Prostate gland (tissue), 2 donors: ENCODE data around the gene ZSCAN10. TPM values are rescaled to one million over a fixed set of nuclear protein-coding genes. Genes with fewer than 3 reads are reported as not detected.
"Not testable (repeated sequence)": the region's sequence is repeated elsewhere in the genome, so short reads cannot be mapped to it uniquely, and the experiment has no call there.

Source experiments
- DNase-seq: peaks from one replicate; pipeline ENCODE4 v3.0.0-alpha.2; 2019; ENCODE audit warnings: low spot score
- H3K27ac ChIP-seq, 2 donors: fragments of 200-600 bp; sonication (generic); 2 replicates each; pipeline ENCODE4 v1.5.1; 2017 to 2019
- H3K27me3 ChIP-seq: fragments of 200-600 bp; sonication (generic); replicated peaks from 2 replicates; pipeline ENCODE4 v1.5.1; 2019; ENCODE audit not compliant: insufficient read depth
- H3K36me3 ChIP-seq, 2 donors: fragments of 200-600 bp; sonication (generic); 1 replicate in 1 of 2; 2 replicates in 1 of 2; pipeline versions ENCODE4 v1.5.1 to v1.8.1; 2017 to 2019
- H3K4me1 ChIP-seq: fragments of 200-600 bp; sonication (generic); replicated peaks from 2 replicates; pipeline ENCODE4 v1.5.1; 2019
- H3K4me3 ChIP-seq, 2 donors: fragments of 200-600 bp; sonication (generic); 2 replicates each; pipeline ENCODE4 v1.5.1; 2017 to 2019
- H3K9me3 ChIP-seq: fragments of 200-600 bp; sonication (generic); 2 replicates; pipeline ENCODE4 v1.5.1; 2017
- POLR2A ChIP-seq: fragments of 450-650 bp; IDR thresholded peaks from one replicate; pipeline ENCODE4 v1.6.1; 2016; ENCODE audit warnings: antibody characterized with exemption, mild to moderate bottlenecking
- POLR2AphosphoS5 ChIP-seq: sonication (generic); formaldehyde crosslinking; IDR thresholded peaks from one replicate; pipeline ENCODE4 v1.6.1; 2017; ENCODE audit warnings: antibody characterized with exemption
- WGBS: methylation state at CpG from one replicate; pipeline ENCODE4 v1.1.5; 2018; 5-methylcytosine and 5-hydroxymethylcytosine counted together
- intact Hi-C: fragments of 100-400 bp; cut with DNase I; formaldehyde crosslinking; loops from one replicate; pipeline ENCODE4 v1.14.2; 2022
- total RNA-seq, 2 donors: library from RNA; depleted of rRNA; stranded (reverse); fragments of >200 nt; gene quantifications; one replicate each; pipeline ENCODE4 v1.1.0, GENCODE V29; 2016
- TF ChIP-seq, protein P1 (sequence below), 4 experiments: fragments of 200-600 bp in 2 of 4; fragments of 450-650 bp in 2 of 4; sonication (generic) in 2 of 4; IDR thresholded peaks; 1 replicate in 3 of 4; 2 replicates in 1 of 4; pipeline ENCODE4 v1.5.1; 2016 to 2019; ENCODE audit warnings: antibody characterized with exemption in 4 of 4, mild to moderate bottlenecking in 2 of 4, moderate library complexity in 2 of 4

Gene ZSCAN10
- total RNA-seq, 2 donors from 2014 or later: 0.57 TPM; not detected in 1

- H3K27ac ChIP-seq: no peak overlapping the region
- 90% methylated on average over 13 of the region's 13 CpGs for WGBS
- TF ChIP-seq, protein P1, sequence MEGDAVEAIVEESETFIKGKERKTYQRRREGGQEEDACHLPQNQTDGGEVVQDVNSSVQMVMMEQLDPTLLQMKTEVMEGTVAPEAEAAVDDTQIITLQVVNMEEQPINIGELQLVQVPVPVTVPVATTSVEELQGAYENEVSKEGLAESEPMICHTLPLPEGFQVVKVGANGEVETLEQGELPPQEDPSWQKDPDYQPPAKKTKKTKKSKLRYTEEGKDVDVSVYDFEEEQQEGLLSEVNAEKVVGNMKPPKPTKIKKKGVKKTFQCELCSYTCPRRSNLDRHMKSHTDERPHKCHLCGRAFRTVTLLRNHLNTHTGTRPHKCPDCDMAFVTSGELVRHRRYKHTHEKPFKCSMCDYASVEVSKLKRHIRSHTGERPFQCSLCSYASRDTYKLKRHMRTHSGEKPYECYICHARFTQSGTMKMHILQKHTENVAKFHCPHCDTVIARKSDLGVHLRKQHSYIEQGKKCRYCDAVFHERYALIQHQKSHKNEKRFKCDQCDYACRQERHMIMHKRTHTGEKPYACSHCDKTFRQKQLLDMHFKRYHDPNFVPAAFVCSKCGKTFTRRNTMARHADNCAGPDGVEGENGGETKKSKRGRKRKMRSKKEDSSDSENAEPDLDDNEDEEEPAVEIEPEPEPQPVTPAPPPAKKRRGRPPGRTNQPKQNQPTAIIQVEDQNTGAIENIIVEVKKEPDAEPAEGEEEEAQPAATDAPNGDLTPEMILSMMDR (IDR thresholded peaks at IDR 0.05): no peak
- TF ChIP-seq POLR2A: no peak
These were observed 43.7 kb upstream of the ZSCAN10 start for GRCh38 chr16:3142770-3143169.

GRCh38 chr16:3142327-3142726 is 43.2 kb upstream of the ZSCAN10 start:
- no peaks in the 10 kb centered on the region for H3K4me1 ChIP-seq
- 95% methylated on average over 22 of the region's 22 CpGs for WGBS
- no peak overlapping the region for H3K27ac ChIP-seq
- H3K9me3 ChIP-seq: no peaks in the 10 kb centered on the region
- no peaks in the 10 kb centered on the region for H3K36me3 ChIP-seq
- H3K4me3 ChIP-seq: no peak overlapping the region
- TF ChIP-seq POLR2A (no peak), POLR2AphosphoS5 (no peak)
- TF ChIP-seq, protein P1 (IDR thresholded peaks at IDR 0.05): no peak
- intact Hi-C loops: no loop called here
- H3K27me3 ChIP-seq: no peaks in the 10 kb centered on the region
- DNase-seq: no peak

More at GRCh38 chr16:3142770-3143169, 43.7 kb upstream of the ZSCAN10 start:
- no peak for DNase-seq
- intact Hi-C loops: no loop called here
- Histone ChIP-seq H3K4me3 (no peak overlapping the region), H3K27me3 (no peaks in the 10 kb centered on the region), H3K9me3 (no peaks in the 10 kb centered on the region), H3K4me1 (no peaks in the 10 kb centered on the region), H3K36me3 (no peaks in the 10 kb centered on the region)

DNA sequence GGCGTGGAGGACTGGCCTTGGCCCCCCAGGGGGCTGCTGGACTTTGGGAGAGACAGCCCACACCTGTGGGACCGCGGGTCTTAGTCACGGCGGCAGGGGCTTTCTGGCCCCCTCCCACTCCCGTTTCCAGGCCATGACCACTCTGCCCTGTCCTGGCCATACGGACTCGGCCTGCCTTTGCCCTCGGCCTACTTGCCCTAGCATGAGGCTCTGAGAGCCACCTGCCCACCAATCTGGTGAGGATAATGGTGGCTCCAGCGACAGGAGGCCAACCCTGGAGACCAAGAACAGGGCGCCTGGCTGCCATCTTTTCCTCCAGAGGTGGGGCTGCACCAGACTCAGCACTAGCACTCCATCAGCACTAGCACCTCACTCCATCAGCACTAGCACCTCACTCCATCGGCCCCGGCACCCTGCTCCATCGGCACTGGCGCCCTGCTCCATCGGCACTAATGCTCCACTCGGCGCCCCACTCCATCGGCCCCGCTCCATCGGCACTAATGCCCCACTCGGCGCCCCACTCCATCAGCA is 42.8 kb upstream of the ZSCAN10 start:
- no peaks in the 10 kb centered on the region for H3K27me3 ChIP-seq
- DNase-seq: no peak
- H3K4me1 ChIP-seq: no peaks in the 10 kb centered on the region
- H3K9me3 ChIP-seq: no peaks in the 10 kb centered on the region
- intact Hi-C loops: no loop called here
- TF ChIP-seq POLR2A (no peak), POLR2AphosphoS5 (no peak)
- TF ChIP-seq, protein P1 (IDR thresholded peaks at IDR 0.05): no peak
- H3K36me3 ChIP-seq: no peaks in the 10 kb centered on the region
- H3K4me3 ChIP-seq: no peak overlapping the region
- WGBS: 96% methylated on average over 23 of the region's 23 CpGs
- no peak overlapping the region for H3K27ac ChIP-seq

- Histone ChIP-seq H3K4me1 (no peaks in the 10 kb centered on the region), H3K36me3 (no peaks in the 10 kb centered on the region), H3K9me3 (no peaks in the 10 kb centered on the region), H3K27me3 (no peaks in the 10 kb centered on the region), H3K4me3 (no peak overlapping the region), H3K27ac (no peak overlapping the region)
- intact Hi-C loops: no loop called here
- TF ChIP-seq POLR2A (no peak), POLR2AphosphoS5 (no peak)
- TF ChIP-seq, protein P1 (IDR thresholded peaks at IDR 0.05): no peak
- WGBS: 94% methylated on average over 69 of the region's 69 CpGs
- no peak for DNase-seq
These were observed 41.7 kb upstream of the ZSCAN10 start for GRCh38 chr16:3140603-3141427.

DNA sequence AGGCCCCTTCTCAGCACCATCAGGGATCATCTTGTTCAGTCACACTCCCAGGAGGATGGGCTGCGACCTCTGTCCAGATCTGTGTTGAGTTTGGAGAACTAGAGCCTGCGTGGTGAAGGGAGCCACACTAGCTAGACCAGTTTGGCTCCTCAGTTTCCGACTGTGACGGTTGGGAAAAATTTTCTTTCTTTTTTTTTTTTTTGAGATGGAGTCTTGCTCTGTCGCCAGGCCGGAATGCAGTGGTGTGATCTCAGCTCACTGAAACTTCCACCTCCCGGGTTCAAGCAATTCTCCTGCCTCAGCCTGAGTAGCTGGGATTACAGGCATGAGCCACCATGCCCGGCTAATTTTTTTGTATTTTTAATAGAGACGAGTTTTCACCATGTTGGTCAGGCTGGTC is 40.5 kb upstream of the ZSCAN10 start:
- H3K4me3 ChIP-seq, H3K4me1 ChIP-seq, DNase-seq, H3K9me3 ChIP-seq, H3K27ac ChIP-seq, H3K27me3 ChIP-seq, H3K36me3 ChIP-seq, intact Hi-C loops: not testable (repeated sequence)
- WGBS: 65% methylated on average over 9 of the region's 9 CpGs
